Lower lobe of right lung (tissue), 2 donors: Measurements from ENCODE around the gene HSPB6. TPM values are rescaled to one million over a fixed set of nuclear protein-coding genes. Genes with fewer than 3 reads are reported as not detected.

Source experiments
- ATAC-seq, 2 donors: fragments of 200-7000 bp; cut with Tn5 transposase; one replicate each; pipeline ENCODE4 v1.9.1; 2020 to 2022; ENCODE audit warnings: mild to moderate bottlenecking in 2 of 2, moderate library complexity in 2 of 2
- DNase-seq: peaks from one replicate; pipeline ENCODE4 v3.0.0-alpha.2; 2020
- H3K27ac ChIP-seq: fragments of 200-600 bp; one replicate; pipeline ENCODE4 v1.8.0; 2022
- H3K27me3 ChIP-seq: fragments of 200-600 bp; one replicate; pipeline ENCODE4 v1.8.0; 2022; ENCODE audit warnings: low read depth
- H3K36me3 ChIP-seq: fragments of 200-600 bp; one replicate; pipeline ENCODE4 v1.8.0; 2022; ENCODE audit warnings: mild to moderate bottlenecking
- H3K4me1 ChIP-seq: fragments of 200-600 bp; one replicate; pipeline ENCODE4 v1.8.0; 2022
- H3K4me3 ChIP-seq: fragments of 200-600 bp; one replicate; pipeline ENCODE4 v1.8.0; 2022; ENCODE audit warnings: mild to moderate bottlenecking
- H3K9me3 ChIP-seq: fragments of 200-600 bp; one replicate; pipeline ENCODE4 v1.8.0; 2022
- intact Hi-C: fragments of 100-400 bp; cut with DNase I; formaldehyde crosslinking; loops from one replicate; pipeline ENCODE4 v1.11.0; 2022
- total RNA-seq: library from RNA; stranded (reverse); fragmentation: NEBNext Ultra II Directional; extraction: Animal tissue kit (Norgen Biotek cat#: 25700); gene quantifications from one replicate; pipeline ENCODE4 v1.2.1, GENCODE V29; 2021
- TF ChIP-seq, protein P1 (sequence below): fragments of 200-600 bp; IDR thresholded peaks from one replicate; pipeline ENCODE4 v1.8.0; 2022; ENCODE audit warnings: antibody characterized with exemption, mild to moderate bottlenecking
- donor health status: DM: no; HTN: yes; CAD: no; lungs with severe emphysema.

Gene HSPB6
- total RNA-seq, 1 donor from 2014 or later = 29.4 TPM

DNA sequence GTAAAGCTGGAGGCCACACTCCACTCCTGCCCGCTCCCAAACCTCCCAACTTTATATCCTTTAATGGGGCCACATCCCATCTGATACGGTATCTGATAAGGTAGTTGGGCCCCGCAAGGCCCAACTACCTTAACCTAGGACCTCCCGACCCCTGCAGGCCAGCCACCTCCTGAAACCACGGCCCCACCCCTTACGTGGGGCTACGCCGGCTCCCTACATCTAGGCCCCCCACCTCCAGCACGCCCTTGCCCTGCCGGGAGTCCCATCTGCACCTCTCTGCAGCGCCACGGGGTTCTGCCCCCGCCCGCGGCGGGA, 16.8 kb downstream of the HSPB6 start:
- H3K4me1 ChIP-seq = peaks cover 41% of the 10 kb centered on the region
- no peaks in the 10 kb centered on the region for H3K27me3 ChIP-seq
- TF ChIP-seq, protein P1, sequence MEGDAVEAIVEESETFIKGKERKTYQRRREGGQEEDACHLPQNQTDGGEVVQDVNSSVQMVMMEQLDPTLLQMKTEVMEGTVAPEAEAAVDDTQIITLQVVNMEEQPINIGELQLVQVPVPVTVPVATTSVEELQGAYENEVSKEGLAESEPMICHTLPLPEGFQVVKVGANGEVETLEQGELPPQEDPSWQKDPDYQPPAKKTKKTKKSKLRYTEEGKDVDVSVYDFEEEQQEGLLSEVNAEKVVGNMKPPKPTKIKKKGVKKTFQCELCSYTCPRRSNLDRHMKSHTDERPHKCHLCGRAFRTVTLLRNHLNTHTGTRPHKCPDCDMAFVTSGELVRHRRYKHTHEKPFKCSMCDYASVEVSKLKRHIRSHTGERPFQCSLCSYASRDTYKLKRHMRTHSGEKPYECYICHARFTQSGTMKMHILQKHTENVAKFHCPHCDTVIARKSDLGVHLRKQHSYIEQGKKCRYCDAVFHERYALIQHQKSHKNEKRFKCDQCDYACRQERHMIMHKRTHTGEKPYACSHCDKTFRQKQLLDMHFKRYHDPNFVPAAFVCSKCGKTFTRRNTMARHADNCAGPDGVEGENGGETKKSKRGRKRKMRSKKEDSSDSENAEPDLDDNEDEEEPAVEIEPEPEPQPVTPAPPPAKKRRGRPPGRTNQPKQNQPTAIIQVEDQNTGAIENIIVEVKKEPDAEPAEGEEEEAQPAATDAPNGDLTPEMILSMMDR = no peak
- DNase-seq = no peak
- peak overlapping the region; percentile 64 for H3K4me3 ChIP-seq
- no peaks in the 10 kb centered on the region for H3K9me3 ChIP-seq
- peak overlapping the region; percentile 88 for H3K27ac ChIP-seq
- peaks cover 44% of the 10 kb centered on the region for H3K36me3 ChIP-seq
- ATAC-seq = no peak
- intact Hi-C loops = no loop called here

DNA sequence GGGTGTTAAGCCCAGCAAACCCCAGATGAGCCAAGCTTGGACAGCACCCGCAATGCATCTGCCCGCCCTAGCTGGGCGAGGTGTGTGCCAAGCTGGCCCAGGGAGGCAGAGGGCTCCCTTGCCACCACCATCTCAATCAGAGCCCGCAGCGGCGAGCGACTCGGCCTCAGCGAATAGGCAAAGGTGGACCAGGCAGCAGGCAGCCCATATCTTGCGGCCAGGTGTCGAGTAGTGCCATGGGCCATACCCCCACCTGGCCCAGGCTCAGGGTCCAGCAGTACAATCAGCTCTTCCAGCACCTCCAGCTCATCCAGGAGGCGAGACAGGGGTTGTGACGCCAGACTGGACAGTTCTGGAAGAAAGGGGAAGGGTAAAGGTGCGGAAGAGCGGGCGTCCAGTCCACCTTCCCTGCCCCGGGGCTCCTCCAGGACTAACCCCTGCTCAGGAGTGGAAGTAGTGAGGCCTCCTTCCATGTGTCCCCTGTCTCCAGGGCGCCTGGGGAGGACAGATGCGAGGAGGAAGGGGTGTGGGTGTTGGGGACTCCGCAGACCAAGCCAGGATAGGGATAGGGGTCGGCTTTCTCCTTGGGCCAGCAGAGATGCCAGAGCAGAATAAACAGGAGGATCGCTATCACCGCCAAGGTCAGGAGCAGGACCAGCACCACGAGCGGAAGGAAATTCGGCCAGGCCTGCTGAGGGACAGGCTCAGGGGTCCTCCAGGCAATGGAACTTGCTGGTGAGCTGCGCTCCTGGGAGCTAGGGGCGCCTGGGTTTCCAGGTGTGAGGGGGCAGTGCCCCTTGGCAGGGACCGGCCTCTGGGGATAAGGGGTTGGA, 17.3 kb downstream of the HSPB6 start:
- DNase-seq (no peak), ATAC-seq (no peak)
- peak overlapping the region; percentile 64 for H3K4me3 ChIP-seq
- H3K36me3 ChIP-seq = peaks cover 50% of the 10 kb centered on the region
- peaks cover 40% of the 10 kb centered on the region for H3K4me1 ChIP-seq
- TF ChIP-seq, protein P1 = no peak
- H3K27ac ChIP-seq = peak overlapping the region; percentile 88
- no peaks in the 10 kb centered on the region for H3K9me3 ChIP-seq
- intact Hi-C loops = no loop called here
- H3K27me3 ChIP-seq = no peaks in the 10 kb centered on the region

DNA sequence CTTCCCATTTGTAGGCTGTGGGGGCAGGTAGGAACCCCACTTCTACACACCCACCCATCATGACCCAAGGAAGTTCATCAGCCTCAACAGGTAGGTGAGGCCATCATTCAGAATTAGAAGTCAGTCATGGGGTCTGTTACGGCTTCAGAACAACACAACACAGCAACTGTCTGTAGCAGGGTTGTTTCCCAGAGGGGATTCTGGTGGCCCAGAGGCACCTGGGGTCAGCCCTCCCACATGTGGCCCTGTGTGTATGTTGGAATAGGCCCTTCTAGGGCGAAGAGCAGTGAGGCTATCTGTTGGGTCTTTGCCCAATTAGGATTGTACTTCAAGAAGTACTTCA, 18.0 kb downstream of the HSPB6 start:
- Histone ChIP-seq H3K27ac (no peak overlapping the region), H3K4me1 (peaks cover 33% of the 10 kb centered on the region), H3K4me3 (no peak overlapping the region), H3K27me3 (no peaks in the 10 kb centered on the region), H3K9me3 (no peaks in the 10 kb centered on the region), H3K36me3 (peaks cover 57% of the 10 kb centered on the region)
- ATAC-seq = no peak
- TF ChIP-seq, protein P1 = no peak
- intact Hi-C loops = no loop called here
- no peak for DNase-seq

DNA sequence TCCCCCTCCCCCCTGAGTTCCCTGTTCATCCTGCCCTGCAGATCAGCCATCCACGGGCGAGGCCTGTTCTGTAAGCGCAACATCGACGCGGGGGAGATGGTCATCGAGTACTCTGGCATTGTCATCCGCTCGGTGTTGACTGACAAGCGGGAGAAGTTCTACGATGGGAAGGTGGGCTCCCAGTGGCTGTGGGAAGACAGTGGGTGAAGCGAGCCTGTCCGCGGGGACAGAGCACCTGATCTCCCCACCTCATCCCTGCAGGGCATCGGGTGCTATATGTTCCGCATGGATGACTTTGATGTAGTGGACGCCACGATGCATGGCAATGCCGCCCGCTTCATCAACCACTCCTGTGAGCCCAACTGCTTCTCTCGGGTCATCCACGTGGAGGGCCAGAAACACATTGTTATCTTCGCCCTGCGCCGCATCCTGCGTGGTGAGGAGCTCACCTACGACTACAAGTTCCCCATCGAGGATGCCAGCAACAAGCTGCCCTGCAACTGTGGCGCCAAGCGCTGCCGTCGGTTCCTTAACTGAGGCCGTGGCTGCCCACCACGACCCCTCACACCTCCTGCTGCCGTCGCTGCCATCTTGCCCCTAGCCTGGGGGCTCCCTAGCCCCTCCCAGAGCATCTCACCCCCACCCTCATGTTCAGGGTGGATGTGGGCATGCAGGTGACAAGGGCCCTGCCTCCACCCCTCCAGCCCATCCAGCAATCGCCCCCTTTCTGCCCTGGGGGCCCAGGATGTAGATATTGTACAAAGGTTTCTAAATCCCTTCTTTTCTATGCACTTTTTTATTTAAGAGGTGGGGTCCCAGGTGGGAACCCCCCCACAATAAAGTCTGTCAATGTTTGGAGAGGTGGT, 18.6 kb downstream of the HSPB6 start:
- H3K36me3 ChIP-seq = peaks cover 63% of the 10 kb centered on the region
- TF ChIP-seq, protein P1 = no peak
- H3K9me3 ChIP-seq = no peaks in the 10 kb centered on the region
- DNase-seq (no peak), ATAC-seq (no peak)
- intact Hi-C loops = no loop called here
- no peaks in the 10 kb centered on the region for H3K27me3 ChIP-seq
- H3K4me1 ChIP-seq = peaks cover 32% of the 10 kb centered on the region
- no peak overlapping the region for H3K27ac ChIP-seq
- no peak overlapping the region for H3K4me3 ChIP-seq

DNA sequence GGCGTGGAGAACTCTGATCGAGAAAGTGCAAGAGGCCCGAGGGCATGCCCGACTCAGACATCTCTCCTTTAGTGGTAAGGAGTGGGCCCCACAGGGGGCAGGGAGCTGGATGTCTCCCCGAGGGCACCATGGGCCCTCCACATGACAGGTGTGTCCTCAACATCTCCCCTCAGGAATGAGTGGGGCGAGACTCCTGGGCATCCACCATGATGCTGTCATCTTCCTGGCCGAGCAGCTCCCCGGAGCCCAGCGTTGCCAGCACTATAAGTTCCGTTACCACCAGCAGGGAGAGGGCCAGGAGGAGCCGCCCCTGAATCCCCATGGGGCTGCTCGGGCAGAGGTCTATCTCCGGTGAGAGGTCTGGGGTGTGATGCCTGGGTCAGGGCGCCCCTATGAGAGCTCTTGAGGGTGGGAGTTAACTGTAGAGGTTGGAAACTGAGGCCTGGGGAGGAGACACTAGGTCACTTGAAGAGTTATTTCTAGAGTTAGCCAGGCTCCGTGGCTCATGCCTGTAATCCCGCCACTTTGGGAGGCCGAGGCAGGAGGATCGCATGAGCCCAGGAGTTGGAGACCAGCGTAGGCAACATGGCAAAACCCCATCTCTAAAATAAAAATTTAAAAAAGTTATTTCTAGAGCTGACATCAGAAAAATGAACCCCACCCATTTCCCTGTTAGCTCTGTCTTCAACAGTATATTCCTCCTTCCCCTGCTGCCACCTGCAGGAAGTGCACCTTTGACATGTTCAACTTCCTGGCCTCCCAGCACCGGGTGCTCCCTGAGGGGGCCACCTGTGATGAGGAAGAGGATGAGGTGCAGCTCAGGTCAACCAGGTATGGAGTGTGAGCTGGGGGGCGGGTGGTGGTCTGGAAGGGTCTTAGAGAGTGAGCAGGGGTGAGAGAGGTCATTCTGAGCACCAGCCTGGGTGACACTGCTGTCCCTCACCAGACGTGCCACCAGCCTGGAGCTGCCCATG, 19.6 kb downstream of the HSPB6 start:
- TF ChIP-seq, protein P1 = no peak
- H3K4me1 ChIP-seq = peaks cover 25% of the 10 kb centered on the region
- DNase-seq (no peak), ATAC-seq (no peak)
- H3K9me3 ChIP-seq = no peaks in the 10 kb centered on the region
- H3K4me3 ChIP-seq = no peak overlapping the region
- no peaks in the 10 kb centered on the region for H3K27me3 ChIP-seq
- intact Hi-C loops = no loop called here
- H3K27ac ChIP-seq = no peak overlapping the region
- peaks cover 73% of the 10 kb centered on the region for H3K36me3 ChIP-seq
